ENCODE data around the gene DDIT3. TPM values are rescaled to one million over a fixed set of nuclear protein-coding genes. Genes with fewer than 3 reads are reported as not detected.

DDIT3 gene
- total and polyA plus RNA-seq, 2 of the 8 experiments (the other 6 are each of a cell fraction or from before 2014, with no cell fraction given): 4.9 to 5.7 TPM

DNA sequence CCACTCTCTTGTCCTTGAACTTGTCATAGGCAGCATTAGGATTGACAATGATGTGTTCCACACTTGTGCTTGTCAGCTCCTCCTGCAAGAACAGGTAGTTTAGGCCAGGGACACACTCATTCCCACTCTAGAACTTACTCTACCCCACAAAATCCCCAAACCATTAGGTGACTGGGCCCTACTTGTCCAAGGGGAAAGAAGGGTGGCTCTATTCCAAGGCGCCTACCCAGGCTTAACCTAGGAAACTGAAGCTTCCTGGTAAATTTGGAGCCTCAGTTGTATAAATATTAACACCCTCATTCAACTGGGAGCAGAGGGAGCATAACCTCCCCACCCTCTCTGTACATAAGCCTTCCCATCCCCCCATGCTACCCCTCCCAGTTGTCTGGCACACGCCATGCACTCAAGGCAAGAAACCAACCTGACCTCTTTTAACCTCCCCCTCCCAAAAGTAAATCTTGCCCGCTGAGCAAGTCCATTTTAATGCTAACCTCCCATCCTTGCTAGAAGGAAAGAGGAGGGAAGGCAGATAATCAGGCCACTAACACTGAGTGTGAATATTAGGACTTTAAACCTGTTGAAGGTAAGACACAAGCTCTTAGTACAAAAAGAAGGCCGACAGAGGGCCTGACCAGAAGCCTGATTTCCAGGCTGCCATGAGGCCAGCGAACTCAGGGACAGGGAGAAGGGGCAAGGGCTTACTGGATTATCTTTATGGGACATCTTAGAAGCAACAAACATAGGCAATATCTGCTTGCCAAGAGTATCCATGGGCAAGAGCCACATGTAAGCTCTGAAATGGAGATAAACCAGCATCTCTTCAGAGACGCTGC, 15.7 kb upstream of the DDIT3 start:
- H2BK15ac ChIP-seq (ENCODE audit: low read length): no peak overlapping the region
- H3K23me2 ChIP-seq (ENCODE audit: low read depth, low read length): no peaks in the 10 kb centered on the region
- H3K36me3 ChIP-seq (ENCODE audit: control insufficient read depth in 2 of 4, insufficient read depth in 4 of 4, low read length in 3 of 4): peaks cover 14 to 45% (median 40%) of the 10 kb centered on the region in 4 experiments; a peak in 7 of 8 replicates
- H3K79me1 ChIP-seq (ENCODE audit: low read depth, low read length): no peaks in the 10 kb centered on the region
- peaks cover 0 to 14% of the 10 kb centered on the region in 2 experiments for H4K20me1 ChIP-seq (replicated peaks in 1 of 2; ENCODE audit: control insufficient read depth in 1 of 2, insufficient read depth in 2 of 2, low read length in 2 of 2)
- H3K14ac ChIP-seq (ENCODE audit: insufficient read length): no peak overlapping the region
- H3K9me3 ChIP-seq (ENCODE audit: insufficient read depth in 2 of 2, low read depth in 1 of 2, low read length in 1 of 2): no peaks in the 10 kb centered on the region
- H3K27ac ChIP-seq (ENCODE audit: low read depth, low read length): no peak overlapping the region
- no peak overlapping the region for H2BK20ac ChIP-seq (ENCODE audit: low read length)
- no peak overlapping the region for H3K56ac ChIP-seq (replicated peaks; ENCODE audit: insufficient read length, low read depth, low read length)
- no peak overlapping the region for H2AK5ac ChIP-seq (ENCODE audit: low read depth, low read length)
- H2BK120ac ChIP-seq (replicated peaks; ENCODE audit: low read depth, low read length): no peak overlapping the region
- H4K8ac ChIP-seq (ENCODE audit: extremely low read depth, insufficient read depth, low read length): no peak overlapping the region
- H3K18ac ChIP-seq (ENCODE audit: extremely low read depth, low read length): no peak overlapping the region
- peaks cover 0 to 2% (median 0%) of the 10 kb centered on the region in 4 experiments; a peak in 1 of 7 replicates for H3K4me1 ChIP-seq (replicated peaks in 1 of 4; ENCODE audit: control insufficient read depth in 3 of 4, insufficient read depth in 4 of 4, low read length in 3 of 4)
- H2BK12ac ChIP-seq (ENCODE audit: low read depth, low read length): no peak overlapping the region
- H2BK5ac ChIP-seq (ENCODE audit: low read depth, low read length): no peak overlapping the region
- H3K9ac ChIP-seq (replicated peaks in 1 of 4; ENCODE audit: extremely low read depth in 1 of 4, low read depth in 3 of 4, low read length in 3 of 4): no peak overlapping the region
- WGBS, 2 experiments (ENCODE audit: extremely low coverage in 1 of 2, insufficient coverage in 1 of 2, insufficient read length in 1 of 2, insufficient replicate concordance in 2 of 2, low coverage in 1 of 2, low lambda C conversion rate in 2 of 2, missing lambda C conversion rate in 1 of 2): 63% methylated on average over 6 of the region's 6 CpGs; no CpG with 5 or more reads in 1 of the 2 experiments
- no peak overlapping the region for H4K5ac ChIP-seq (ENCODE audit: insufficient read length, low read depth, low read length)
- POLR2A ChIA-PET (ENCODE audit: partially characterized antibody): interaction anchor here (0.5 to 8.9 kb wide), 12 partner anchors 9 to 1492 kb away, joined by 3 to 65 read pairs (median 4); partner anchors contain the start of genes DCTN2 and DDIT3
- peaks cover 0 to 1% (median 0%) of the 10 kb centered on the region in 4 experiments; a peak in 1 of 7 replicates for H3K27me3 ChIP-seq (replicated peaks in 1 of 4; ENCODE audit: control insufficient read depth in 3 of 4, extremely low read depth in 1 of 4, insufficient read depth in 3 of 4, low read length in 3 of 4)
- no peak overlapping the region for H3K4ac ChIP-seq (replicated peaks; ENCODE audit: insufficient read length, low read depth, low read length)
- no peak overlapping the region for H3K23ac ChIP-seq (ENCODE audit: insufficient read length)
- CTCF ChIA-PET (ENCODE audit: partially characterized antibody): interaction anchor here (1.1 to 5.6 kb wide), 3 partner anchors 10 to 85 kb away, joined by 4 to 29 read pairs (median 4); no protein-coding TSS in a partner anchor
- H2AFZ ChIP-seq (ENCODE audit: low read length): no peak overlapping the region
- DNase-seq (ENCODE audit: low read depth in 1 of 2, low spot score in 2 of 2) (no peak), FAIRE-seq (no peak)
- H3K4me2 ChIP-seq (ENCODE audit: insufficient read depth in 1 of 2, low read depth in 2 of 2, low read length in 2 of 2): peak overlapping the region; percentile 8 to 27; a peak in 1 of 4 replicates
- no peak overlapping the region for H3K4me3 ChIP-seq (ENCODE audit: extremely low read depth in 1 of 4, insufficient read depth in 2 of 4, low read depth in 3 of 4, low read length in 4 of 4)
- H3K79me2 ChIP-seq (ENCODE audit: control insufficient read depth in 1 of 2, insufficient read depth in 2 of 2, low read length in 2 of 2): no peaks in the 10 kb centered on the region
- H4K91ac ChIP-seq (replicated peaks; ENCODE audit: insufficient read length, low read length): no peak overlapping the region
- TF ChIP-seq RXRA (IDR thresholded peaks at IDR 0.05; ENCODE audit: insufficient read depth, low read depth, low read length) (no peak), EP300 (IDR thresholded peaks at IDR 0.05; ENCODE audit: borderline replicate concordance in 1 of 2, low read depth in 2 of 2, low read length in 2 of 2) (no peak), EGR1 (IDR thresholded peaks at IDR 0.05; ENCODE audit: borderline replicate concordance, low read depth, low read length) (no peak), CHD2 (IDR thresholded peaks at IDR 0.05; ENCODE audit: low read length) (no peak), BACH1 (IDR thresholded peaks at IDR 0.05; ENCODE audit: low read length) (no peak), RNF2 (IDR thresholded peaks at IDR 0.05; ENCODE audit: borderline replicate concordance, low read depth, low read length, missing control alignments, poor library complexity, severe bottlenecking) (no peak), KDM1A (IDR thresholded peaks at IDR 0.05; ENCODE audit: borderline replicate concordance, low read length) (no peak), RFX5 (IDR thresholded peaks at IDR 0.05; ENCODE audit: borderline replicate concordance, low read depth, low read length) (no peak)
- TF ChIP-seq, protein P1, sequence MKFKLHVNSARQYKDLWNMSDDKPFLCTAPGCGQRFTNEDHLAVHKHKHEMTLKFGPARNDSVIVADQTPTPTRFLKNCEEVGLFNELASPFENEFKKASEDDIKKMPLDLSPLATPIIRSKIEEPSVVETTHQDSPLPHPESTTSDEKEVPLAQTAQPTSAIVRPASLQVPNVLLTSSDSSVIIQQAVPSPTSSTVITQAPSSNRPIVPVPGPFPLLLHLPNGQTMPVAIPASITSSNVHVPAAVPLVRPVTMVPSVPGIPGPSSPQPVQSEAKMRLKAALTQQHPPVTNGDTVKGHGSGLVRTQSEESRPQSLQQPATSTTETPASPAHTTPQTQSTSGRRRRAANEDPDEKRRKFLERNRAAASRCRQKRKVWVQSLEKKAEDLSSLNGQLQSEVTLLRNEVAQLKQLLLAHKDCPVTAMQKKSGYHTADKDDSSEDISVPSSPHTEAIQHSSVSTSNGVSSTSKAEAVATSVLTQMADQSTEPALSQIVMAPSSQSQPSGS (IDR thresholded peaks at IDR 0.05; ENCODE audit: low read length): no peak

Data from H1 (cell line).